HL-60 (cell line): ENCODE data around the gene LRRK1.

Experiments
- DNase-seq, 2 experiments: peaks; one replicate each; pipeline ENCODE4 v3.0.0-alpha.2; 2010 to 2020; ENCODE audit warnings: low read depth in 1 of 2, low spot score in 1 of 2
- H3K27ac ChIP-seq: fragments of 250-450 bp; sonication (Bioruptor Pico); replicated peaks from 2 replicates; pipeline ENCODE4 v1.5.1; 2020; ENCODE audit warnings: mild to moderate bottlenecking, moderate library complexity
- H3K27me3 ChIP-seq: fragments of 250-450 bp; sonication (Bioruptor Pico); 2 replicates; pipeline ENCODE4 v1.5.1; 2021; ENCODE audit warnings: mild to moderate bottlenecking, moderate library complexity; ENCODE audit not compliant: insufficient read depth, poor library complexity, severe bottlenecking
- H3K4me3 ChIP-seq: replicated peaks from 2 replicates; pipeline ENCODE4 v1.5.1; 2011; ENCODE audit warnings: mild to moderate bottlenecking, control low read depth, low read length; ENCODE audit not compliant: insufficient read depth
- CTCF ChIP-seq: IDR thresholded peaks from one replicate; pipeline ENCODE4 v1.5.1; 2011; ENCODE audit warnings: low read length, control low read depth, inconsistent platforms; ENCODE audit not compliant: insufficient read depth
- GABPA ChIP-seq: IDR thresholded peaks from 2 replicates; pipeline ENCODE4 v1.6.1; 2012; ENCODE audit warnings: low read depth
- POLR2AphosphoS5 ChIP-seq: IDR thresholded peaks from 2 replicates; pipeline ENCODE4 v1.6.1; 2012; ENCODE audit warnings: low read depth
- REST ChIP-seq: IDR thresholded peaks from 2 replicates; pipeline ENCODE4 v1.6.1; 2012; ENCODE audit warnings: low read depth; ENCODE audit not compliant: insufficient replicate concordance
- SPI1 ChIP-seq: IDR thresholded peaks from 2 replicates; pipeline ENCODE4 v1.6.1; 2012; ENCODE audit warnings: low read depth, mild to moderate bottlenecking, borderline replicate concordance

The LRRK1 gene

GRCh38 chr15:101078669-101079323 is 159.6 kb downstream of the LRRK1 start:
- no peak overlapping the region for H3K4me3 ChIP-seq
- no peak overlapping the region for H3K27ac ChIP-seq
- H3K27me3 ChIP-seq = no peaks in the 10 kb centered on the region
- no peak for DNase-seq
- TF ChIP-seq REST (no peak), SPI1 (no peak), POLR2AphosphoS5 (no peak), CTCF (no peak), GABPA (no peak)

DNA sequence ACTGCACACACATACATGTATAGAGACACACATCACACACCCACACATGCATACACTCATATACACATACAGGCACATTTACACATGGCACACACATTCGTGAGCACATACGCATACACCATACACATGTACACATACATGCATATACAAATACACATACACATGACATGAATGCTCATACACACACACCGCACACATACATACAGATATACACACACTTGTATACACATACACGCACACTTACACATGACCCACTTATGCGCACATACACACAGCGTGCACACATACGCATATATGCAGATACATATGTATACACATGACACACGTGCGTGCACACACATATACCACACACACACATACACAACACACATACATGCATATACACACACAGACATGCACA is 162.7 kb downstream of the LRRK1 start:
- DNase-seq = no peak
- Histone ChIP-seq H3K4me3 (no peak overlapping the region), H3K27me3 (no peaks in the 10 kb centered on the region), H3K27ac (no peak overlapping the region)
- TF ChIP-seq REST (no peak), POLR2AphosphoS5 (no peak), CTCF (no peak), SPI1 (no peak), GABPA (no peak)

GRCh38 chr15:101083336-101084045 is 164.3 kb downstream of the LRRK1 start:
- Histone ChIP-seq H3K27me3 (no peaks in the 10 kb centered on the region), H3K27ac (no peak overlapping the region), H3K4me3 (no peak overlapping the region)
- TF ChIP-seq GABPA = no peak
- TF ChIP-seq CTCF = no peak
- TF ChIP-seq REST = no peak
- no peak for TF ChIP-seq SPI1
- no peak for TF ChIP-seq POLR2AphosphoS5
- no peak for DNase-seq
